Measurements from ENCODE around the gene CACNA1S. TPM values are rescaled to one million over a fixed set of nuclear protein-coding genes. Genes with fewer than 3 reads are reported as not detected.

CACNA1S gene
- polyA plus RNA-seq, 1 experiment, result not detected

GRCh38 chr1:201066986-201067385 lies 45.2 kb downstream of the CACNA1S start:
- H3K36me3 ChIP-seq (ENCODE audit: control insufficient read depth, insufficient read depth, low read length), result no peaks in the 10 kb centered on the region
- POLR2A ChIA-PET, result no interaction called here
- no peak for TF ChIP-seq CTCF (IDR thresholded peaks at IDR 0.05; ENCODE audit: insufficient read depth, low read depth, low read length)
- H3K4me3 ChIP-seq (ENCODE audit: low read depth, low read length), result no peak overlapping the region
- no peak for DNase-seq (ENCODE audit: low read depth)
- H3K27me3 ChIP-seq (ENCODE audit: control insufficient read depth, insufficient read depth, low read length), result peaks cover 15% of the 10 kb centered on the region
- CTCF ChIA-PET, result no interaction called here

- no peak for TF ChIP-seq CTCF (IDR thresholded peaks at IDR 0.05; ENCODE audit: insufficient read depth, low read depth, low read length)
- H3K36me3 ChIP-seq (ENCODE audit: control insufficient read depth, insufficient read depth, low read length), result no peaks in the 10 kb centered on the region
- ChIA-PET CTCF (interaction anchor here (0.6 to 0.7 kb wide), 2 partner anchors 20 to 82 kb away, joined by 3 read pairs; no protein-coding TSS in a partner anchor), POLR2A (interaction anchor here (0.5 kb wide), 1 partner anchor 188 kb away, joined by 12 read pairs; no protein-coding TSS in a partner anchor)
- no peak overlapping the region for H3K4me3 ChIP-seq (ENCODE audit: low read depth, low read length)
- peaks cover 12% of the 10 kb centered on the region for H3K27me3 ChIP-seq (ENCODE audit: control insufficient read depth, insufficient read depth, low read length)
- no peak for DNase-seq (ENCODE audit: low read depth)
Observed at GRCh38 chr1:201065686-201066085, 46.5 kb downstream of the CACNA1S start.

- ChIA-PET CTCF (interaction anchor here (1.2 kb wide), 1 partner anchor 50 kb away, joined by 3 read pairs; no protein-coding TSS in a partner anchor), POLR2A (no interaction called here)
- Histone ChIP-seq H3K27me3 (ENCODE audit: control insufficient read depth, insufficient read depth, low read length) (peaks cover 6% of the 10 kb centered on the region; the same call in 1 of the 2 replicates), H3K36me3 (ENCODE audit: control insufficient read depth, insufficient read depth, low read length) (no peaks in the 10 kb centered on the region), H3K4me3 (ENCODE audit: low read depth, low read length) (no peak overlapping the region)
- no peak for DNase-seq (ENCODE audit: low read depth)
- no peak for TF ChIP-seq CTCF (IDR thresholded peaks at IDR 0.05; ENCODE audit: insufficient read depth, low read depth, low read length)
Observed at GRCh38 chr1:201064806-201065205, 47.4 kb downstream of the CACNA1S start.

GRCh38 chr1:201063145-201063544 lies 49.1 kb downstream of the CACNA1S start:
- POLR2A ChIA-PET, result no interaction called here

GRCh38 chr1:201062511-201063091 lies 49.6 kb downstream of the CACNA1S start:
- DNase-seq (ENCODE audit: low read depth), result no peak
- POLR2A ChIA-PET, result no interaction called here
- TF ChIP-seq CTCF (IDR thresholded peaks at IDR 0.05; ENCODE audit: insufficient read depth, low read depth, low read length), result no peak
- H3K27me3 ChIP-seq (ENCODE audit: control insufficient read depth, insufficient read depth, low read length), result peaks cover 2% of the 10 kb centered on the region; the same call in 1 of the 2 replicates
- no peak overlapping the region for H3K4me3 ChIP-seq (ENCODE audit: low read depth, low read length)
- CTCF ChIA-PET, result no interaction called here
- no peaks in the 10 kb centered on the region for H3K36me3 ChIP-seq (ENCODE audit: control insufficient read depth, insufficient read depth, low read length)

More at GRCh38 chr1:201063145-201063544, 49.1 kb downstream of the CACNA1S start:
- Histone ChIP-seq H3K36me3 (ENCODE audit: control insufficient read depth, insufficient read depth, low read length) (no peaks in the 10 kb centered on the region), H3K4me3 (ENCODE audit: low read depth, low read length) (no peak overlapping the region), H3K27me3 (ENCODE audit: control insufficient read depth, insufficient read depth, low read length) (peaks cover 6% of the 10 kb centered on the region; the same call in 1 of the 2 replicates)
- no peak for DNase-seq (ENCODE audit: low read depth)
- no peak for TF ChIP-seq CTCF (IDR thresholded peaks at IDR 0.05; ENCODE audit: insufficient read depth, low read depth, low read length)
- CTCF ChIA-PET, result no interaction called here

All from BJ (cell line).